ENCODE measurements around the gene MYRIP.
"Not testable (repeated sequence)": the region's sequence is repeated elsewhere in the genome, so short reads cannot be mapped to it uniquely, and the experiment has no call there.

The MYRIP gene

GRCh38 chr3:39808467-39809180, 785 bp upstream of the MYRIP start:
- DNase-seq = peak; percentile 83

GRCh38 chr3:39809995-39810595, 686 bp downstream of the MYRIP start:
- peak; percentile 66 for DNase-seq

GRCh38 chr3:39810647-39811161, 1.3 kb downstream of the MYRIP start:
- DNase-seq = peak; percentile 54

GRCh38 chr3:39811561-39811960, 2.2 kb downstream of the MYRIP start:
- DNase-seq = no peak

- DNase-seq = peak; percentile 33
These were observed 3.1 kb downstream of the MYRIP start for GRCh38 chr3:39812537-39812936.

GRCh38 chr3:39814007-39814406, 4.6 kb downstream of the MYRIP start:
- DNase-seq = no peak

- DNase-seq = no peak
These were observed 10.5 kb downstream of the MYRIP start for GRCh38 chr3:39819899-39820298.

GRCh38 chr3:39833764-39834163, 24.4 kb downstream of the MYRIP start:
- DNase-seq = not testable (repeated sequence)

GRCh38 chr3:39839484-39839883, 30.1 kb downstream of the MYRIP start:
- DNase-seq = no peak

GRCh38 chr3:39843440-39843839, 34.0 kb downstream of the MYRIP start:
- no peak for DNase-seq

GRCh38 chr3:39848365-39848764, 39.0 kb downstream of the MYRIP start:
- DNase-seq = no peak

GRCh38 chr3:39849992-39850715, 40.7 kb downstream of the MYRIP start:
- DNase-seq = no peak

- no peak for DNase-seq
These were observed 41.3 kb downstream of the MYRIP start for GRCh38 chr3:39850716-39851032.

GRCh38 chr3:39855517-39855916, 46.1 kb downstream of the MYRIP start:
- DNase-seq = no peak

- DNase-seq = no peak
These were observed 60.5 kb downstream of the MYRIP start for GRCh38 chr3:39869890-39870289.

GRCh38 chr3:39870706-39871105, 61.3 kb downstream of the MYRIP start:
- no peak for DNase-seq

- DNase-seq = peak; percentile 71
These were observed 70.2 kb downstream of the MYRIP start for GRCh38 chr3:39879581-39879980.

- no peak for DNase-seq
These were observed 72.7 kb downstream of the MYRIP start for GRCh38 chr3:39882111-39882510.

- DNase-seq = no peak
These were observed 82.7 kb downstream of the MYRIP start for GRCh38 chr3:39892068-39892467.

- DNase-seq = no peak
These were observed 86.8 kb downstream of the MYRIP start for GRCh38 chr3:39896184-39896583.

GRCh38 chr3:39900462-39901002, 91.1 kb downstream of the MYRIP start:
- DNase-seq = no peak

- no peak for DNase-seq
These were observed 93.8 kb downstream of the MYRIP start for GRCh38 chr3:39903253-39903652.

- DNase-seq = no peak
These were observed 96.4 kb downstream of the MYRIP start for GRCh38 chr3:39905788-39906187.

- DNase-seq = peak; percentile 37
These were observed 98.6 kb downstream of the MYRIP start for GRCh38 chr3:39907981-39908380.

Data from eye (tissue), 1 donor.